SK-N-MC (cell line): ENCODE results near the gene HID1.

Experiments
- EZH2 ChIP-seq: fragments of 200-600 bp; sonication (generic); IDR thresholded peaks from one replicate; pipeline ENCODE4 v1.6.1; 2017; ENCODE audit warnings: antibody characterized with exemption
- FOXP2 ChIP-seq: optimal IDR thresholded peaks from 2 replicates; pipeline ENCODE3; 2011; ENCODE audit warnings: mild to moderate bottlenecking, moderate library complexity; ENCODE audit not compliant: insufficient read depth; ENCODE audit errors: extremely low read length, control extremely low read depth

DNA sequence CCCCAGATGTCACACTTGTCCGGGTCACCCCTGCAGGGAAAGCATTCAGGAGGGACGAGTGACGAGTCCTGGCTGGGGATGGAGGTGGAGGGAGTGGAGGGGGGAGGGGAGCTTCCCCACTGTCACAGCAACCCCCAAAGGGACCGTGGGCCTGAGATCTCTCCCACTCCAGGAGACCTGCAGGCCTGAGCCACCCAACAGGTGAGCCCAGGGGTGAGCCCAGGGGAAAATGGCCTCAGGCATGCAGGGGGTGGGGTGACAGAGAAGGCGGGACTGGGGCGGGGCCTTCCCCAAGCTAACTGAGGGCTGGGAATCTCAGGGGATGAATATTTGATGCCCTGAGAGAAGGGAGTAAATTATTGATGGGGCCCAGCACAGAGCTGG is 51.9 kb downstream of the HID1 start:
- TF ChIP-seq EZH2 = no peak
- no peak for TF ChIP-seq FOXP2
